NOMO-1 treated with DMSO at 0.1 percent for 48 hours (cell line): Measurements from ENCODE around the gene CDHR5.
A peak's percentile ranks its signal among the peaks of the same experiment; 100 is the strongest.

Experiments used
- DNase-seq: peaks from one replicate; lab custom pipeline; 2025; ENCODE audit not compliant: unreplicated experiment; lab: John Stamatoyannopoulos, UW

CDHR5 gene

DNA sequence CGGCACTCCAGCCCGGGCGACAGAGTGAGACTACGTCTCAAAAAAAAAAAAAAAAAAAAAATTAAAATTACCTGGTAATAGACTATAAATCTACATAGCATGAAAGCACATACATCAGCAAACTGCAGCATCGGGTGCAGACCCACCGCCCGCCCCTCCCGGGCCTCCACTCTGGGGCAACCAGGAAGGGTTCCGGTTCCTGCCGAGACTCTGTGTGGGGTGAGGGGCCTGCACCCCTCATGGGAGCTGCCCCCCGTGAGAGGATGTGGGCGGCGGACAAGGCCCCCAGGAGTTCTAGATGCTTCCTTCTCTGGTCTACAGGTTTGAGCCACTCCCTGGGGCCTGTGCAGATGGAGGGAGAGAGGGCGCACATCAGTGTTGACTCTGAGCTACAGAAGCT is 21.5 kb upstream of the CDHR5 start:
- no peak for DNase-seq

DNA sequence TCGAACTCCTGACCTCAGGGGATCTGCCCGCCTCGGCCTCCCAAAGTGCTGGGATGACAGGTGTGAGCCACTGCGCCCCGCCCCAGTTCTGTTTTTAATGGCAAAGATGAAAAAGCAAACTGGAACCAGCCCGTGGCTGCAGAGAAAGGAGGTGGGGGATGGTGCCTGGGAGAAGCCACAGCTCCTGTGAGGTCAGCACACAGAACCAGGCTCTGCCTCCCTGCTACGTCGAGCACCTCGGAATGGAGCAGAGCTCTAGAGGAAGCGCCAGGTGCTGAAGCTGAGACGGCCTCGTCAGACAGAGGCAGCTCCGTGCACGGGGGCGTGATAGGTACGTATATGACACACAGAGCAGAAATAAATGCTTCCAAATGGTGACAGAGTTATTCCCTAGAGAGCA is 20.8 kb upstream of the CDHR5 start:
- no peak for DNase-seq

DNA sequence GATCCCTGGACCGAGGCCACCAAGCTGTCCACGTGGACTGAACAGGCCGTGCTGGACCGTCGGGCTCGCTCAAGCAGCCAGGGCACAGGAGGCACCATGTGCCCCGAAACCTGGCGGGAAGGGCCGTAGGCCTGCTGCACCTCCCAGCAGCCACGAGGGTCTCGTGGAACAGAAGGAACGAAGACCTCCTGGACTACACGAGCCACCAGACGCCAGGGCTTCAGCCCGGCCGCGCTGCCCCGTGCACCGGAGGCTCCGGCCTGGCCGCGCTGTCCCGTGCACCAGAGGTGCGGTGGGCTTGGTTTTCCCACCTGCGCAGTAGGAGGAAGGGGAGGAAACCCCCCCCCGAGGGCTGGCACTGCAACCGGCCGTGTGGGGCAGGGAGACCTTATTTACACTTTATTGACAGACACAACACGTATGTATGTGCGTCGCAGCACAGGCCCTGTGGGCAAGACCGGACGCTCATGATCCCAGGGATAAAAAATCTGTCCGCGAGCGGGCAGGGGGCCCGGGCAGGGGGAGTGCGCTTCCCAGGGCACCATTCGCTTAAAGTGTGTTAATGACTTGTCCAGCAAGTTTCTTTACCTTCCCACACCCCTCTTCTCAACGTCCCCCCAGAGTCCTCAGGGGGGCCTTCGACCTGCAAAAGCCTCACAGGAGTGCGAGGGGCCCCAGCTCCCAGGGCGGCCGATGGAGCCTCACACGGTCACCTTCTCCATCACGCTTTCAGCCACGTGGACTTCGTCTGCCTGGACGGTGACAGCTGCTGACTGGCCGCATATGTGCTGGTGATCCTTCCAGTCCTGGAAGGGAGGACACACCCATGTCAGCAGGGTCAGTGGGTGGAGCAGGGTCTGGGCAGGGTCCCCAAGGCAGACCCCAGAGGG is 19.3 kb upstream of the CDHR5 start:
- no peak for DNase-seq

DNA sequence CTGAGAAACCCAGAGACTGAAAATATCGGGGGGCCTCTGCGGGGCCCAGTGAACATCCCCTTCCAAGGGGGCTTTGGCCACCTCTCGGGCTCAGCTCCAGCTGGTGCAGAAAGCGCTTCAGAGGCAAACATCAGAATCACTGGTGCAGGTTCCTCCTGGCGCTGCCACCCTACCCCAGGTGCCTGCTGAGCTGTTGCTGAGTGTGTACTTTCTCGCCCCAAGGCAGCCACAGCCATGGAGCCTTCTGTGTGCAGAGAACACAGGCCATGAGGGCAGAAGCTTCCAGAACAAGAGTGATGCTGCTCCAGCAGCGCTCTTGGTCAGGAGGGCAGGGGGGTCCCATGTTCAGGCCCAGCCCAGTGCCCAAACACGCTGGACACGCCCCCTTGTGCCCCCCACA is 18.6 kb upstream of the CDHR5 start:
- DNase-seq, result no peak

DNA sequence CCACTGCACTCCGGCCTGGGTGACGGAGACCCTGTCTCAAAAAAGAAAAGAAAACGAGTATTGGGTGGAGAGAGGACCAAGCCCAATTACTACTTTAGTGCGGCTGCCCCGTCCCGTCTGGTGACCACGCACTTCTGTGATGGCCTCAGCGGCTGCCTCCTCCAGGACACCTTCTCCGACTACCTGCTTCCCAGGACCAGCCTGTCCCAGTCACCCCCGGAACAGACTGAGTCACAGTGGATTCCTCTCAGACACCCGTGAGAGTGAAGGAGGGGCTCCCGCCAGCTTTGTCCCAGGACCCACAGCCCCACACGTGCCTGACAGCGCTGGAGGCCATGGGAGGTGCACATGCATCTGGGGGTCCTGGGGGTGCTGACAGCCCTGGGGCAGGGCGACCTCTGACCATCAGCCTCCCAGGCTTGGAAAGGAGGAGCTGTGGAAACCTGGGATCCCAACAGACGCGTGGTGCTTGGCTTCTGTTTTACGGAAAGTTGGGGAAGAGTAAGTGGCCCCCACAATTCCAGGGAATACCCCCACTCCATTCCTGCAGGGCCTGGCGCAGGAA is 17.1 kb upstream of the CDHR5 start:
- DNase-seq, result no peak

DNA sequence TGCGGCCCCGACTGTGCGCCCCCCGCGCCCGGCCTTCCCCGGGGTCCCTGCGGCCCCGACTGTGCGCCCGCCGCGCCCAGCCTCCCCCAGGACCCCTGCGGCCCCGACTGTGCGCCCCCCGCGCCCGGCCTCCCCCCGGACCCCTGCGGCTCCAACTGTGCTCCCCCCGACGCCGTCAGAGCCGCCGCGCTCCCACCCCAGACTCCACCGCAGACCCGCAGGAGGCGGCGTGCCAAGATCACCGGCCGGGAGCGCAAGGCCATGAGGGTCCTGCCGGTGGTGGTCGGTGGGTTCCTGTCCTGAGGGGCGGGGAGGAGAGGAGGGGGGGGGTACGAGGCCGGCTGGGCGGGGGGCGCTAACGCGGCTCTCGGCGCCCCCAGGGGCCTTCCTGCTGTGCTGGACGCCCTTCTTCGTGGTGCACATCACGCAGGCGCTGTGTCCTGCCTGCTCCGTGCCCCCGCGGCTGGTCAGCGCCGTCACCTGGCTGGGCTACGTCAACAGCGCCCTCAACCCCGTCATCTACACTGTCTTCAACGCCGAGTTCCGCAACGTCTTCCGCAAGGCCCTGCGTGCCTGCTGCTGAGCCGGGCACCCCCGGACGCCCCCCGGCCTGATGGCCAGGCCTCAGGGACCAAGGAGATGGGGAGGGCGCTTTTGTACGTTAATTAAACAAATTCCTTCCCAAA is 15.4 kb upstream of the CDHR5 start:
- no peak for DNase-seq

DNA sequence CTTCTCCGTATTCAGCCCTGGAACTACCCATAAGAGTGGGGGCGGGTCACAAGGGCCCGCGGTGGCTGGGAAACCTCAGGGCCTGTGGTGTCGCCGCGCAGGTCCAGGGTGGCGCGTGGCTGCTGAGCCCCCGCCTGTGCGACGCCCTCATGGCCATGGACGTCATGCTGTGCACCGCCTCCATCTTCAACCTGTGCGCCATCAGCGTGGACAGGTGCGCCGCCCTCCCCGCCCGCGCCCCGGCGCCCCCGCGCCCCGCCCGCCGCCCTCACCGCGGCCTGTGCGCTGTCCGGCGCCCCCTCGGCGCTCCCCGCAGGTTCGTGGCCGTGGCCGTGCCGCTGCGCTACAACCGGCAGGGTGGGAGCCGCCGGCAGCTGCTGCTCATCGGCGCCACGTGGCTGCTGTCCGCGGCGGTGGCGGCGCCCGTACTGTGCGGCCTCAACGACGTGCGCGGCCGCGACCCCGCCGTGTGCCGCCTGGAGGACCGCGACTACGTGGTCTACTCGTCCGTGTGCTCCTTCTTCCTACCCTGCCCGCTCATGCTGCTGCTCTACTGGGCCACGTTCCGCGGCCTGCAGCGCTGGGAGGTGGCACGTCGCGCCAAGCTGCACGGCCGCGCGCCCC is 14.7 kb upstream of the CDHR5 start:
- no peak for DNase-seq

DNA sequence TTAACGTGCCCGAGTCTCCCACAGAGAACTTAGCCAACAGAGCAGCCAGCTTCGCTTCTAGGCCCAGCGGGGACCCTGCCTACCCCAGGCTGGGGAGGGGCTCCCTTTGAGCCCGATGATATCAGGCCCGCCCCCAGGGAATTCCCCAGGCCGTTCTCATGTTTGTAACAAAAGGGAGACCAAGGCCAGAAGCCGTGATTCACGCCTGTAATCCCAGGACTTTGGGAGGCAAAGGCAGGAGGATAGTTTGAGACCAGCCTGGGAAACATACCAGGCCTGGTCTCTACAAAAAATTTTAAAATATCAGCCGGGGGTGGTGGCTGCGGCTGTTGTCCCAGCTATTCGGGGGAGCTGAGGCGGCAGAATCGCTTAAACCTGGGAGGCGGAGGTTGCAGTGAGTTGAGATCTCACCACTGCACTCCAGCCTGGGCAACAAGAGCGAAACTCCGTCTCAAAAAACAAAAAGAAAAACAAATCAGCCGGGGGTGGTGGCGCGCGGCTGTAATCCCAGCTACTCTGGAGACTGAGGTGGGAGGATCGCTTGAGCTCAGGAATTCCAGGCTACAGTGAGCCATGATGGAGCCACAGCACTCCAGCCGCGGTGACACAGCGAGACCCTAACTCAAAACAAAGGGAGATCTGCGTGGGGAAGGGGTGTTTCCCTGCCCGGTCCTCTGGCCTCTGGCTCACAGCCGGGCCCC is 14.0 kb upstream of the CDHR5 start:
- DNase-seq, result no peak

DNA sequence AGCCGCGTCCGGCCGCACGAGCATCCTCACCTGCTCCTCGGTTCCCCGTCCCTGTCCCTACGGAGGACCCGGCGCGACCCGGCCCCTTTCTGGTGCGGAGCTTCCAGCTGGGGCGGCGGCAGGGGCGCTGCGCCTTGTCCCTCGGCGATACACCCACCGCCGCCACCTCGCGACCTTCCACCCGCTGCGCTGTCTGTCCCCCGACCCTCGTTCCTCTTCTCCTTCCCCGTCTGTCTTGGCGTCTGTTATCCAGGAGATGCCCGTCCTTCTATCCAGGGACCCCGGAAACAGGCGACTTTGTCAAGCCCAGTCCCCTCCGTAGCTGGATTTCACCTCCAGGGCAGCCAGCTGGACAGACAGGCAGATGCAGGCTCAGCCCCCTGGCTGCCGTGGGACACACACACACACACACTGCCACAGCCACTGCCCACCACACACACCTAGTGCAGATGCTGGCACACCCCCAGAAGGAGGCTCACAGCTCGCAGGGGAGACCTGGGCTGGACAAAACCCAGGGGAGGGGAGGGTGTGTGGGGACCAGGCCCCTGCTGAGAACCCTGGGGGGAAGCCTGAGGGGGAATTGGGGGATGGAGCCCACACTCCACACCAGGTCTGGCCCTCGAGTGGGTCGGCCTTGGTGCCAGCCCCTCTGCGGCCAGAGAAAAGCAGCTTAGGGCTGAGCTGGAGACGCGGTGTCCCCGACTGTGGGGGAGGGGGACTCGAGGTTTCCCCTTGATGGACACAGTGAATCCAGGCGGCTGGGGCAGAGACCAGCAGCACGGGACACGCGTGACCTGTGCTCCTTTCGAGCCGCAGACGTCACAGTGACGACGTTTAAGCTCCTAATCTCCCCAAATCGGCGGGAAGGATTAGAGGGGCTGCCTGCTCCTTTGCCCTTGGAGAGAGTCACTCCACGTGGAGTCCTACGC is 13.1 kb upstream of the CDHR5 start:
- no peak for DNase-seq

DNA sequence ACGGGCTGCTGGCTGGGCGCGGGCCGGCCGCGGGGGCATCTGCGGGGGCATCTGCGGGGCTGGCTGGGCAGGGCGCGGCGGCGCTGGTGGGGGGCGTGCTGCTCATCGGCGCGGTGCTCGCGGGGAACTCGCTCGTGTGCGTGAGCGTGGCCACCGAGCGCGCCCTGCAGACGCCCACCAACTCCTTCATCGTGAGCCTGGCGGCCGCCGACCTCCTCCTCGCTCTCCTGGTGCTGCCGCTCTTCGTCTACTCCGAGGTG is 12.5 kb upstream of the CDHR5 start:
- no peak for DNase-seq

DNA sequence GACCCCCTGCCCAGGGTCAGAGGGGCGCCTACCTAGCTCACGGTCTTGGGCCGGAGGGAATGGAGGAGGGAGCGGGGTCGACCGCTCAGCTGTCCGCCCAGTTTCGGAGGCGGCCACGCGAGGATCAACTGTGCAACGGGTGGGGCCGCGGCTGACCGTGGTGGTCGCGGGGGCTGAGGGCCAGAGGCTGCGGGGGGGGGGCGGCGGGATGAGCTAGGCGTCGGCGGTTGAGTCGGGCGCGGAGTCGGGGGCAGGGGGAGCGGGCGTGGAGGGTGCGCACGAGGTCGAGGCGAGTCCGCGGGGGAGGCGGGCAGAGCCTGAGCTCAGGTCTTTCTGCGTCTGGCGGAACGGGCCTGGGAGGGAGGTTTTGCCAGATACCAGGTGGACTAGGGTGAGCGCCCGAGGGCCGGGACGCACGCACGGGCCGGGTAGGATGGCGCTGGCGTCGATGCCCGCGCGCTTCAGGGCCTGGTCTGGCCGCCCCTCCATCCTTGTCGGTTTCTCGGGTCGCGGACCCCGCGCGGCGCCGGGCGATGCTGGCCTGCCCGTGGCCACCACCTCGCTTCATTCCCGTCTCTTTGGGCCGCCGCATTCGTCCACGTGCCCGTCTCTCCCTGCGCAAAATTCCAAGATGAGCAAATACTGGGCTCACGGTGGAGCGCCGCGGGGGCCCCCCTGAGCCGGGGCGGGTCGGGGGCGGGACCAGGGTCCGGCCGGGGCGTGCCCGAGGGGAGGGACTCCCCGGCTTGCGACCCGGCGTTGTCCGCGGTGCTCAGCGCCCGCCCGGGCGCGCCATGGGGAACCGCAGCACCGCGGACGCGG is 12.0 kb upstream of the CDHR5 start, which contains the start of gene DRD4:
Gene DRD4, plus strand, starts transcription at position 759 of the 822 bp plus-strand sequence. Its CDS starts 36 bp downstream, at position 795.
- DNase-seq, result no peak

DNA sequence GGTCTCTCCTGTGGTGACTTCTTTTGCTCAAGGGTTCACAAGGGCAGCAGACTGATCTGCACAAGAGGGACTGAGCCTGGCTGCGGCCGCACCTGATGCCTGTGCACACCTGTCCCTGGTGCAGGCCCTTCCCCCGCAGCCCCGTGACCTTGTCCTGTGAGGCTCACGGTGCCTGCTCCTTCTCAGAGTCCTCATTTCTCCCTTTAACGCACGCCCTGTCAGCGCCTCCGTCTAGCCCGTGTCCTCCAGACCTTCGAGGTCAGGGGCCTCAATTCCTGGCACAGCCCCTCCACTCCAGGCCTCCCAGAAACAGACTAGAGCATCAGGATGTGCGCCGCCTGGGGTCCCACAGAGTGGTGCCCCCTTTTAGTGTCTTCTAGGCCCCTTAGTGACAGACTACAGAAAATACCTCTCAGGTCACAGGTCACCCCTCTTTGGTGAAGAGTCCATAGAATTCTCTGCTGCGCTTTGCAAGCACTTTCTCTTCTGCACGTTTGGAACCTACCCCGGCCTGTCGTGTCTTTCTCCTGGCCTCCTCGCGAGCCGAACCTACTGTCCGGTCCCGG is 11.3 kb upstream of the CDHR5 start:
- no peak for DNase-seq

DNA sequence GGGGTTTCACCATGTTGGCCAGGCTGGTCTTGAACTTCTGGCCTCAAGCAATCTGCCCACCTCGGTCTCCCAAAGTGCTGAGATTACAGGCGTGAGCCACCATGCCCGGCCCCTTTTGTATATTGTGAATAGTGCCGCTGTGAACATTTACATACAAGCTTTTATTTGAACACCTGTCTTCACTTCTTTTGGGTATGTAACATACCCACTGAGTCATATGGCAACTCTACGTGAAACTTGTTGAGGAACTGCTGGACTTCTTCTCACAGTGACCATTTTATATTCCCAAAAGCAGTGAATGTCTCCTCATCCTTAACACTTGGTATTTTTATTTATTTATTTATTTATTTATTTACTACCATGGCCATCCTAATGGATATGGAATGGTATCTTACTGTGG is 6.1 kb upstream of the CDHR5 start:
- no peak for DNase-seq

DNA sequence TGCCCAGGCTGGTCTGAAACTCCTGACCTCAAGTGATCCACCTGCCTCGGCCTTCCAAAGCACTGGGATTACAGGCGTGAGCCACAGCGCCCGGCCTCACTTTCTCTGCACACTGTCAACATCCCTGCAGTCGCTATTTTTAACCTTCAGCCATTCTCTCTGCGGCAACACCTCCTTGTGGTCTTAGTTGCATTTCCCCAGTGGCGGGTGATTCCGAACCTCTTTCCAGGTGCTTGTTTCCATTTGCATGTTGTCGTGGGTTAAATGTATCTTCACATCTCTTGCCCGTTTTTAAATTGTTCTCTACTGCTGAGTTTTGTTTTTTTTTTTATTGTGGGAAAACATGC is 4.5 kb upstream of the CDHR5 start:
- DNase-seq, result peak; percentile 37

DNA sequence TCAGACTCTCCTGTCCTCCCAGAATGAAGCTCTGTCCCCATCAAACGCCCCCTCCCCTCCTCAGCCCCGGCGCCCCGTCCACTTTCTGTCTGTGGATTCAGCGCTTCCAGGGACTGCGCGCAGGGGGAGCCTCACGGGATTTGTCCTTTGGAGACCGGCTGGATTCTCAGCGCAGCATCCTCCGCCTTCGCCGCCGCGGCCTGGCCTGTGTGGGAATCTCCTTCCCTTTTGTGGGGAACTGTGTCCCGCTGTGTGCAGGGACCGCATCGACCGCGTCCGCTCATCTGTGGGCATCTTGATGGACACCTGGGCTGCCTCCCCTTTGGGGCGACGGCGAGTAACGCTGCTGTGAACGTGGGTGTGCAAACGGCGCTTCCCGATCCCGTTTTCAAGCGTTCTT is 3.3 kb upstream of the CDHR5 start:
- no peak for DNase-seq

DNA sequence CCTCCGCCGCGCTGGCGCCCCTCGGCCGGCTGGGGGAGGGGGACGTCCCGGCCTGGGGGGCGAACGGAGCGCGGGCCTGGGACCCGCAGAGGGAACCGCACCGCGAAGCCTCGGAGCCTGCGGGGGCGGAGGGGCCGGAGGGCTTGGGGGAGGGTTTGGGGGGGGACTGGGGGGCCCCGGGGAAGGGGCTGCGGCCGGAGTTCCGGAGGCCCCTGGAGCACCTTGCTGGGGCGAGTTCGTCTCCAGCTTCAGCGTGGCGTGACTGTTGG is 2.5 kb upstream of the CDHR5 start:
- no peak for DNase-seq

DNA sequence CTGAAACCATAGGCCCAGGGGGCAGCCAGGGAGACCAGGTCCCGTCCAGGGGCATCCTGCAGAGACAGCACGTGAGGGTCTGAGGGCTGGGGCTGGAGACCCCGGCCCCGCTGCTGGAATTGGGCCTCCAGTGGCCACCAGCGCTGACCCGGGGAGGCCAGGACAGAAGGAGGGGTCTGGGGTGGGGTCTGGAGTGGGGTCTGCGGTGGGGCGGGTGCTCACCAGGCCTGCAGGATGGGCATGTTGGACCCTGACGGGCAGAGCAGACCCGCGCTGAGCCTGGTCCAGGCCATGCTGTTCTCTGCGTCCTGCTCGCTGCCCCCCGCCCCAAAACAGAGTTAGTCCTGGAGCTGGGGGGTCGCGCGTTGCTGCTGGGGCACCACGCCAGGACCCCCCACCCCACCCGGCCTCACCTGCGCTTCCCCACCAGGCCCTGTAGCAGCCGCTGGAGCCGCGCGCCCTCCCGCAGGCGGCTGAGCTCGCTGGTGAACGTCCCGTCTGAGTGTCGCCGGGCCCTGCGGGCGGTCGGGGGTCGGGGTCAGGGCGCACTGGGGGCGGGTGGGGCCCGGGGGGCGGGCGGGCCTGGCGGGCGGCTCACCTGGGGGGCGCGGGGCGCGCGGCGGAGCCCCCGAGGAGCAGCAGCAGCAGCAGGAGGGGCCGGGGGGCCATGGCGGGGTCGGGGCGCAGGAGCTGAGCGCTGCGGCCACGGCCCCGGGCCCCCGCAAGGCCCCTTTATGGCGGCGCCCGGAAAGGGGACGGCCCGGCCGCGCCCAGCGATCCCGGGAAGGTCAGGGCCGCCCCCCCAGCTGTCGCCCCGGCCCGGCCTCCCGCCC is 1.9 kb upstream of the CDHR5 start, which contains the start of gene SCT:
Gene SCT, minus strand, starts transcription at position 707 of the 833 bp plus-strand sequence. Its CDS starts 38 bp downstream, at position 669.
- no peak for DNase-seq

DNA sequence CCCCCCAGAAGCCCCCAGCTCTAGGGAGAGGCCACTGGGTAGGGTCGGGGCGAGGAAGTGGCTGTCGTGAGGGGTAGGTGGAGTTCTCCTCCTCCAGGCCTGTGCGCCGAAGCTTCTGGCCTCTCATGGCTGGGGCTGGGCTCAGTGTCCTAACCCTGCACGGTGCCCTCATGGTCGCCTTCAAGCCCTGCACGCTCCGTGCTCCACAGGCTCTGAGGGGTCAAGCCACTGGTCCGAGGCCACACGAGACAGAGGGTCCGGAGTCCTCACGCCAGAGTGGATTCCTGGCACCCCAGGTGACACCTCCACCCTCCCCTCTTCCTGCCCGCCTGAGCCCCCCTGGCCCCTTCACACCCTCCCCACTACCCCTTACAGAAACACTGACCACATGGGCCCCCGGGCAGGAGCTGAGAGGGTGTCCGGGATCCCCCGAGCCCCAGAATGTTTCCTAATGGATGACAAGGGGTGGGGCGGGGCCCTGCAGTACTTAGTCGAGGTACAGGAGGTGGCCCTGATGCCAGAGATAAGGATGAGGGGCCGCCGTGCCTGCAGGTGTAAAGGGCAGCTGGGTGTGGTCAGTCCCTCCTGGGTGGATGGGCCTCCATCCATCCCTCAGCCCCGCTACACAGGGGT is 997 bp upstream of the CDHR5 start:
- DNase-seq, result no peak
